ENCODE data around the gene WDR35.
"Not testable (repeated sequence)": the region's sequence is repeated elsewhere in the genome, so short reads cannot be mapped to it uniquely, and the experiment has no call there.

Gene WDR35

DNA sequence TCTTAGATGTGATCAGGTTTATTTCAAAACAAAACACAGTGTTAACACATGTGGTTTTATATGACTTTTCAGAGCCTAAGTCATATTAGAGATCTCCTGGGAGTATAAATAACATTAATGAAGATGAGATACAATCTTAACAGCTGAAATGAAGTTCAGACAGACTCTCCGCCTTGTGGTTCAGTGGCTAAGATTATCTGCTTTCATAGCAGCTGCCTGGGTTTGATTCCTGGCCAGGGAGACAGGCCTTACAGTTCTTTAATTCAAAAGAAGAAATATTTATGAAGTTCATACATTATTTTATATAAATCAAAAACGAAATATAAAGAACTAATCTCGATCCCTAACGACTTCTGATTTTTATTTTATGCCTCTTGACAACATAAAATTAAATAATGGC lies 52.9 kb downstream of the WDR35 start:
- no peak for DNase-seq

DNA sequence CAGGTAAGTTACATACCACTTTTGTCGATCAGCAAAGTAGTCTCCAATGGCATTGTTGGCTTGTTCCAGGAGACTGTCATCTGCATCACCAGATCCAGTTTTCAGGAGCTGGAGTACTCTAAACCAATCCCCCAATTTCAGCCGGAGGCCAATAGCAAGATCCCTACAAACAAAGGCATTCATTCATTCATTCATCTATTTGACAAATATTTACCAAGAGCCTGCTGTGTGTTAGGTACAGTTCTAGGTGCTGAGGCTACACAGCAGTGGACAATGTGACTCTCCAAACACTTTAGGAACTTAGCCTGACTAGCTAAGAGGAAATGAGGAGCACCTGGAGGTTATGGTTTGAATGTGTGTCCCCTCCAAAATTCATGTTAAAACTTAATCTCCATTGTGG lies 53.7 kb downstream of the WDR35 start:
- DNase-seq, result no peak

DNA sequence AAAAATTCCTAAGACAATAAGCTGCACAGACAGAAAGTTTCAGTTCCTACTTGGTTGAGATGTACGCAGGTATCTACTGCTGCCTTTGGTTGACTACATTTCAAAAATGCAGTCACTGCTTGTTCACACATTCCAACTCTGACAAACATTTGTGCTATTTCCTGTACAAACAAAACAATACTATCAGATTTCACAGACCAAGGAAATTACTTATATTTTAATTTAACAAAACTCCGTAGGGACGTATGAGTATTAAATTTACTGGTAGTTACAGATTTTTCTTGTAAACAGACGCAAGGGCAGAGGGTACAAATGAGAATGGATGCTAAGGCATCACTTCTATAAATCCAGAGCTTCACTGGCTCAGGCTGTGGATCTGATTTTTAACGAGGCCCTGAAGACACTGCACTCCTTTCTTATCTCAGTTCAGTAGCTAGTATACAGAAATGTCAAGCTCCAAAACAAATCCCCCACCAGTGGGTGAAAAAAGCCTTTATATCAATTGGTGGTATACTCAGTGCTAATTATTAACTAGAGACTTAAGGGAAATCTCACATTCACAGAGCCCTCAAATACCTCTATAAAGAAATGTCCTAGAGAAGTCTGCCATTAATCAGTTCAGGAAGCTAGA lies 56.4 kb downstream of the WDR35 start:
- no peak for DNase-seq

DNA sequence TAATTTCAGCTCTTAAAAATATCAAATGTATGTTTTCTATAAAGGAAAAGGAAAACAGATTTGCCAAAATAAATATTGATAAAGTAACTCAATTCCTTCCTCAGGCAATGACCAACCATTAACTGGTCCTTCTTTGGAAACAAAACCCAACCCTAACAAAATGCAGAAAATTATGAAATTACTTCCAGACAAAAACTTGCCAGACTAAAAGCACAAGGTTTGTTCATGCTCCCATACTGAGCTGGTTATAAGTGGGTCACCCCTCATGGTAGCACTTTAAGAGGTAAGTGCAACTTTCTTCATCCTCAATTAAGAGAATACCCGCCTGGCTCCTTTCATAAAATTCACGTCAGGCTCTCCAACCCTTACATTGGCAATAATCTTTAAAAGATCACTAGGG lies 57.0 kb downstream of the WDR35 start:
- no peak for DNase-seq

GRCh38 chr2:19929226-19929625 lies 60.7 kb downstream of the WDR35 start:
- DNase-seq, result no peak

DNA sequence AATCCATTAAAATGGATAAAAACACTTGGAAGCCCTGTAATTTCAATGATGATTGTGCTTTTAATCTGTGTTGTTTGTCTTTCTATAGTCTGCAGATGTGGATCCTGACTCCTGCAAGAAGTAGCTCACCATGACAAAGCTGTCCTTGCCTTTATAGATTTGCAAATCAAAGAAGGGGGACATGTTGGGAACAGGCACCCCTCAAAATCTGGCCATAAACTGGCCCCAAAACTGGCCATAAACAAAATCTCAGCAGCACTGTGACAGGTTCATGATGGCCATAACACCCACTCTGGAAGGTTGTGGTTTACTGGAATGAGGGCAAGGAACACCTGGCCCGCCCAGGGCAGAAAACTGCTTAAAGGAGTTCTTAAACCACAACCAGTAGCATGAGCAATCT lies 62.1 kb downstream of the WDR35 start:
- DNase-seq, result not testable (repeated sequence)

DNA sequence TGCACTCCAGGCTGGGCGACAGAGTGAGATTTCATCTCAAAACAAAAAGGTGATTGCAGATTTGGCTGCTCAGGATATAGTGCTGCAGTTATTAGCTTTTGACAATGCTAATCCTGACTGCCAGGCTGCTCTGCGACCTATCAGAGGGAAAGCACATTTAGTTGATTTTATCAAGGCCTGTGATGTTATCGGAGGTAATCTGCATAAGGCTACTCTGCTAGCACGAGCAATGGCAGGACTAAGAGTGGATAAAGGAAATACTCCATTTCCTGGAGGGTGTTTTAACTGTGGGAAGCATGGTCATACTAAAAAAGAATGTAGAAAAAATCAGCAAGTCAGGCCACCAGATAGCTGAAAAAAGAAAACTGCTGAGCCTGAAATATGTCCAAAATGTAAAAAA lies 65.4 kb downstream of the WDR35 start:
- not testable (repeated sequence) for DNase-seq

- not testable (repeated sequence) for DNase-seq
Observed at GRCh38 chr2:19922188-19922587, 67.7 kb downstream of the WDR35 start.

DNA sequence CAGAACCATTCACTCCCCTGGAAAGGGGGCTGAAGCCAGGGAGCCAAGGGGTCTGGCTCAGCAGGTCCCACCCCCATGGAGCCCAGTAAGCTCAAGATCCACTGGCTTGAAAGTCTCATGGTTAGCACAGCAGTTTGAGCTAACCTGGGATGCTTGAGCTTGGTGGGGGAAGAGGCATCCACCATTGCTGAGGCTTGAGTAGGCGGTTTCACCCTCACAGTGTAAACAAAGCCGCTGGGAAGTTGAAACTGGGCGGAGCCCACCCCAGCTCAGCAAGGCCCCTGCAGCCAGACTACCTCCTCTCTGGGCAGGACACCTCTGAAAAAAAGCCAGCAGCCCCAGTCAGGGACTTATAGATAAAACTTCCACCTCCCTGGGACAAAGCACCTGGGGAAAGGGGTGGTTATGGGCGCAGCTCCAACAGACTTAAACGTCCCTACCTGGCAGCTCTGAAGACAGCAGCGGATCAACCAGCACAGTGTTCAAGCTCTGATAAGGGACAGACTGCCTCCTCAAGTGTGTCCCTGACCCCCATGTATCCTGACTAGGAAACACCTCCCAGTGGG lies 73.4 kb downstream of the WDR35 start:
- no peak for DNase-seq

DNA sequence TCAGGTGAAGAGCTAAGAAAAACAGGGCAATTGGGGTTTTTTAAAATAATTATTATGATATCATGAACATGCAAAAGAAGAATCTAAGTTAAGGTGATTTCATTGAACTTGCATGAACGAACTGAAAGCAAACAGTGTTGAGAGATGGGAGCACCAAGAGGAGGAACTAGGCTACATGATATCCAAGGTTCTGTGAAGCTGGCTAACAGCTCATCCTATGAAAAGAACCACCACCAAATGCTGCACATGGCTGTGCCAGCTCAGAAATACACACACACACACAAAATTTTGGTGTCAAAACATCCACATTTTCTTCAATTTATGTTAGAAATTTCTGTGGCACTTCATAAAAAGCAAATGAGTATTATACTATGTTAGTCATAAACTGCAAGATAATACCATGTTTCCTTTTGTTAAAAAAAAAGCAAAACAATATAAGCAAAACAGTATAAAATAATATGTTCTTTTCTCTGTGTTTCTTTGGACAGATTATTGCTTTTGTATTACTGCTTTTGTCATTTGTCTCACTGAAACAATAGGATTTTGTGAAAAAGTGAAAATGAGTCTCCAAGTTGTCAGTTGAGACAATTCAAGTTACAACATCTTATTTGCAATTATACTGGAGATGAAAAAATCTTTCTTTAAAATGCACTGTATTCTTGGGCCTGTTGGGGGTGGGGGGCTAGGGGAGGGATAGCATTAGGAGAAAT lies 75.5 kb downstream of the WDR35 start:
- DNase-seq, result no peak

- no peak for DNase-seq
Observed at GRCh38 chr2:19911808-19912509, 77.9 kb downstream of the WDR35 start.

GRCh38 chr2:19902216-19902740 lies 87.6 kb downstream of the WDR35 start:
- no peak for DNase-seq

DNA sequence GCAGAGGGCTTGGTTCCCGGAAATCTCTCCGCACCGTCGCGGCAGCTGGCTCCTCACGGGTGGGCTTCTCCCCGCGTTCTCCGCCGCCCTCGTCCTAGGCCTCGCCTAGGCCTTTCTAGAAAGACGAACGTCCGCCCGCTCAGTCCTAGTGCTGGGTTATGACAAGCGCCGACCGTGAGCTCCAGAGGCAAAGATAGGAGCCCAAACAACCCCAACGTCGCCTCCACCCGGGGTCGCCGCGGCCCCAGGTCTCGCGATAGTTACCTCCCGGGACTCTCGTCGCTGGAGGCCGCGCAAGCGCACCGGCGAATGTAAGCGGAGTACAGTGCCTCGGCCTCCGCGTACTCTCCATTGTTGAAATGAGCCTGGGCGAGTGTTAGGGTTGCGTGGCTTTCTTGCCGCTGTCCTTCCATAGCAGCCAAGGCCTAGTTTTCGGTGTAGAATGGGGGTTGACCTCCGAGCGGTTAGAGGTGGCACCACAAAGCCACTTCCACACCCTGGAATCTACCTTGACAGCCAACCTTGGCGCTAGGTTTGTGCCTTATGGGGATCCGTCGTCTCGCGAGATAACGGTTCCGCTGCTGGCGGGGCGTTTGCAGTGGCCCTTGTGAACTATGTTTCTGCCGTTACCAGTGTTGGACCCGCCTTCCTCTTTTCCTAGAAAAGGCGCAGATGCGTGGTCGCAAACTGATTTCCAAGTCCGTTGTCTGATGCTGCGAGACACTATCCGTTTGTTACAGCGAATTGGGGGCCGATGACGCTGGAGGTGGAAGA lies 88.3 kb downstream of the WDR35 start, which contains the start of gene TTC32:
Gene TTC32, minus strand, starts transcription at position 542 of the 774 bp plus-strand sequence. Its CDS starts 129 bp downstream, at position 413.
- DNase-seq, result peak; percentile 94

DNA sequence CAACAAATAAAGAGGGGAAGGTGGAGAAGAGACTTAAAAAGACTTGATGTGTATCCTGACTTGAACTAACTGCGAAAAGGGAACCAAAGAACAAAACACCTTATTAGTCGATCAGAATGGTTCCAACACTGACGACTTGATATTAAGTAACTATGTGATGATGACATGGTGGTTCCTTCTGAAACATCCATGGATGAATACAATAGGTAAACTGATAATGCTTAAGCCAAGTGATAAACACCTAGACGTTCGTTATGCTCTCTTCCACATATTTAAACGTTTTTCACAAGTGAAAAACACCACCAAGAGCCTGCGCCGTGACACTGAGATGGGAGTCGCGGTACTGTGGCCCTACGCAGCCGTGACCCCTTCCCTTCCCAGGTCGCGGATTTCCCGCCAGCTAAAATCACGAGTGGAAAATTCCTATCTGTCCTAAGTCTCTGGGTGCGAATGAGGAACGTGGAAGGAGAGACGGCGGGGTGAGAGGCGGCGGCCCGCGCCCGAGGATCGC lies 88.9 kb downstream of the WDR35 start:
- no peak for DNase-seq

GRCh38 chr2:19899985-19900930 lies 89.6 kb downstream of the WDR35 start:
- DNase-seq, result peak; percentile 31

GRCh38 chr2:19898592-19899329 lies 91.1 kb downstream of the WDR35 start:
- no peak for DNase-seq

DNA sequence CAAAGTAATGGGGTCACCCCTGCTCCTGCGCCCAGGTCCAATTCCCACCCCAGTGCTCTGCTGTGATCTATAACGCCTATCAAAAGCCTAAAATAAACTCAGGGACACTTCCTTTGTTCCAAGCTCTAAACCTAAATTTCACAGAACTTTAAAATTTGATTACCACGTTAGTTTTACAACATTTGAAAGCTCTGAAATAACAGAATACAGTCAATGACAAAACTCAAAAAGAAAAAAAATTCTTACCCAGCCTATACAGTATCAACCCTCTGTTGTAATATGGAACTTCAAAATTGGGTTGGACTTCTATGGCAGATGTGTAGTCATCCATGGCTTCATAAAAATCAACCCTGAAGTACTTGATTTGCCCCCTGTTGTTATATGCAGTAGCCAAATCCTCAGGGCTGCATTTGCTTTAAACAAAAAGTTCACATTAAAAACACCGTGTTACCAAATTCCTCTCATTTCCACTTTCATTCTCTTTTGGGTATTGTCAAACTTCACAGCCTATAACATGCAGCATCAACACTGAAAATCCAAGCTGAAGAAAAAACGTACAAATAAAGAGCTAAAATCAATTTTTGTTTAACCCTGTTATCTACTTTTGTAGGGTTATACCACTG lies 92.2 kb downstream of the WDR35 start:
- no peak for DNase-seq

- no peak for DNase-seq
Observed at GRCh38 chr2:19895535-19895934, 94.4 kb downstream of the WDR35 start.

- no peak for DNase-seq
Observed at GRCh38 chr2:19894134-19894792, 95.6 kb downstream of the WDR35 start.

Measured in CD4-positive, alpha-beta T cell treated with Interleukin-17A for 4 hours (primary cell).